ENCODE data around the gene CRYL1. TPM values are rescaled to one million over a fixed set of nuclear protein-coding genes. Genes with fewer than 3 reads are reported as not detected.

Gene CRYL1
- total RNA-seq, 1 experiment from 2014 or later = 2.9 TPM

DNA sequence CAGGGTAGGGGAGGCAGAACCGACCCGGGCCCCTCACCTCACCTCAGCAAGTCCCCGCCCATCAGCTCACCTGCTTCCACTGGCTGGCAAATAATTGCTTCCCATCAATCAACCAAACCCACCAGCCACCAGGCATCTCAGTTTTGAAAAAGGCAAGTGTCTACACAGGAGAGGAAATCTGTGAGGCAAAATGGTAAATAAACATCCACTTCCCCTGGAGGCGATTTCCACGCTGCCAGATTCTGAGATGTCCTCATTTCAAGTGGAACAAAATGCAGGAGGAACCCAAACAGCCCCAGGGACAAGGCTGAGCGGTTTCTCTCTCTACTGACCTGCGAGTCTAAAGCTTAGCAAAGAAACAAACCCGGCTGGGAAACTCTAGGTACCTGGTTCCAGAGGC, 117.5 kb downstream of the CRYL1 start:
- TF ChIP-seq ZNF416 (CRISPR knock-in tag; IDR thresholded peaks at IDR 0.05) (no peak), ATF1 (CRISPR knock-in tag; IDR thresholded peaks at IDR 0.05) (no peak), ZBTB21 (CRISPR knock-in tag; IDR thresholded peaks at IDR 0.05; ENCODE audit: borderline replicate concordance) (no peak), SMAD4 (CRISPR knock-in tag; IDR thresholded peaks at IDR 0.05) (no peak), ZNF512 (CRISPR knock-in tag; IDR thresholded peaks at IDR 0.05; ENCODE audit: borderline replicate concordance) (no peak), ZNF263 (CRISPR knock-in tag; IDR thresholded peaks at IDR 0.05; ENCODE audit: low read depth) (no peak), ZNF532 (CRISPR knock-in tag; IDR thresholded peaks at IDR 0.05; ENCODE audit: borderline replicate concordance) (no peak), GTF2I (CRISPR knock-in tag; conservative IDR thresholded peaks at IDR 0.05) (no peak), ZBTB43 (CRISPR knock-in tag; IDR thresholded peaks at IDR 0.05) (no peak), FOXK1 (CRISPR knock-in tag; IDR thresholded peaks at IDR 0.05) (no peak), CREM (CRISPR knock-in tag; IDR thresholded peaks at IDR 0.05) (no peak), PRRX2 (CRISPR knock-in tag; IDR thresholded peaks at IDR 0.05) (no peak), IRF1 (CRISPR knock-in tag; IDR thresholded peaks at IDR 0.05) (no peak), NR1H2 (CRISPR knock-in tag; IDR thresholded peaks at IDR 0.05) (no peak)
- TF ChIP-seq, protein P1, sequence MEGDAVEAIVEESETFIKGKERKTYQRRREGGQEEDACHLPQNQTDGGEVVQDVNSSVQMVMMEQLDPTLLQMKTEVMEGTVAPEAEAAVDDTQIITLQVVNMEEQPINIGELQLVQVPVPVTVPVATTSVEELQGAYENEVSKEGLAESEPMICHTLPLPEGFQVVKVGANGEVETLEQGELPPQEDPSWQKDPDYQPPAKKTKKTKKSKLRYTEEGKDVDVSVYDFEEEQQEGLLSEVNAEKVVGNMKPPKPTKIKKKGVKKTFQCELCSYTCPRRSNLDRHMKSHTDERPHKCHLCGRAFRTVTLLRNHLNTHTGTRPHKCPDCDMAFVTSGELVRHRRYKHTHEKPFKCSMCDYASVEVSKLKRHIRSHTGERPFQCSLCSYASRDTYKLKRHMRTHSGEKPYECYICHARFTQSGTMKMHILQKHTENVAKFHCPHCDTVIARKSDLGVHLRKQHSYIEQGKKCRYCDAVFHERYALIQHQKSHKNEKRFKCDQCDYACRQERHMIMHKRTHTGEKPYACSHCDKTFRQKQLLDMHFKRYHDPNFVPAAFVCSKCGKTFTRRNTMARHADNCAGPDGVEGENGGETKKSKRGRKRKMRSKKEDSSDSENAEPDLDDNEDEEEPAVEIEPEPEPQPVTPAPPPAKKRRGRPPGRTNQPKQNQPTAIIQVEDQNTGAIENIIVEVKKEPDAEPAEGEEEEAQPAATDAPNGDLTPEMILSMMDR (IDR thresholded peaks at IDR 0.05) = no peak
- TF ChIP-seq, protein P2, sequence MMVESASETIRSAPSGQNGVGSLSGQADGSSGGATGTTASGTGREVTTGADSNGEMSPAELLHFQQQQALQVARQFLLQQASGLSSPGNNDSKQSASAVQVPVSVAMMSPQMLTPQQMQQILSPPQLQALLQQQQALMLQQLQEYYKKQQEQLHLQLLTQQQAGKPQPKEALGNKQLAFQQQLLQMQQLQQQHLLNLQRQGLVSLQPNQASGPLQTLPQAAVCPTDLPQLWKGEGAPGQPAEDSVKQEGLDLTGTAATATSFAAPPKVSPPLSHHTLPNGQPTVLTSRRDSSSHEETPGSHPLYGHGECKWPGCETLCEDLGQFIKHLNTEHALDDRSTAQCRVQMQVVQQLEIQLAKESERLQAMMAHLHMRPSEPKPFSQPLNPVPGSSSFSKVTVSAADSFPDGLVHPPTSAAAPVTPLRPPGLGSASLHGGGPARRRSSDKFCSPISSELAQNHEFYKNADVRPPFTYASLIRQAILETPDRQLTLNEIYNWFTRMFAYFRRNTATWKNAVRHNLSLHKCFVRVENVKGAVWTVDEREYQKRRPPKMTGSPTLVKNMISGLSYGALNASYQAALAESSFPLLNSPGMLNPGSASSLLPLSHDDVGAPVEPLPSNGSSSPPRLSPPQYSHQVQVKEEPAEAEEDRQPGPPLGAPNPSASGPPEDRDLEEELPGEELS (CRISPR knock-in tag; IDR thresholded peaks at IDR 0.05) = no peak
- TF ChIP-seq, protein P3, sequence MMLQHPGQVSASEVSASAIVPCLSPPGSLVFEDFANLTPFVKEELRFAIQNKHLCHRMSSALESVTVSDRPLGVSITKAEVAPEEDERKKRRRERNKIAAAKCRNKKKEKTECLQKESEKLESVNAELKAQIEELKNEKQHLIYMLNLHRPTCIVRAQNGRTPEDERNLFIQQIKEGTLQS (CRISPR knock-in tag; conservative IDR thresholded peaks at IDR 0.05) = no peak
- TF ChIP-seq, protein P4, sequence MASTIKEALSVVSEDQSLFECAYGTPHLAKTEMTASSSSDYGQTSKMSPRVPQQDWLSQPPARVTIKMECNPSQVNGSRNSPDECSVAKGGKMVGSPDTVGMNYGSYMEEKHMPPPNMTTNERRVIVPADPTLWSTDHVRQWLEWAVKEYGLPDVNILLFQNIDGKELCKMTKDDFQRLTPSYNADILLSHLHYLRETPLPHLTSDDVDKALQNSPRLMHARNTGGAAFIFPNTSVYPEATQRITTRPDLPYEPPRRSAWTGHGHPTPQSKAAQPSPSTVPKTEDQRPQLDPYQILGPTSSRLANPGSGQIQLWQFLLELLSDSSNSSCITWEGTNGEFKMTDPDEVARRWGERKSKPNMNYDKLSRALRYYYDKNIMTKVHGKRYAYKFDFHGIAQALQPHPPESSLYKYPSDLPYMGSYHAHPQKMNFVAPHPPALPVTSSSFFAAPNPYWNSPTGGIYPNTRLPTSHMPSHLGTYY (CRISPR knock-in tag; IDR thresholded peaks at IDR 0.05) = no peak
- Mint-ChIP-seq H3K4me3 (no peak overlapping the region), H3K27me3 (ENCODE audit: low read depth) (peaks cover 6% of the 10 kb centered on the region; the same call in 1 of the 2 replicates), H3K36me3 (no peaks in the 10 kb centered on the region), H3K27ac (no peak overlapping the region), H3K4me1 (peaks cover 33% of the 10 kb centered on the region), H3K9me3 (no peaks in the 10 kb centered on the region)
- no peak for DNase-seq (ENCODE audit: low spot score)
- ChIA-PET CTCF (interaction anchor here (1.4 kb wide), 1 partner anchor 58 kb away, joined by 3 read pairs; no protein-coding TSS in a partner anchor), POLR2A (no interaction called here)
- ATAC-seq = no peak

All from WTC11 (cell line).